Gastrocnemius medialis (tissue), 4 donors: ENCODE measurements around the gene IGFL2.

ENCODE experiments used
- POLR2A ChIP-seq, 2 donors: fragments of 450-650 bp; IDR thresholded peaks; one replicate each; pipeline ENCODE4 v1.6.1; 2017; ENCODE audit warnings: antibody characterized with exemption in 2 of 2, mild to moderate bottlenecking in 2 of 2, moderate library complexity in 2 of 2
- TF ChIP-seq, protein P1 (sequence below), 5 experiments: fragments of 450-650 bp in 3 of 5; fragments of 200-600 bp in 2 of 5; sonication (generic) in 2 of 5; IDR thresholded peaks in 4 of 5; conservative IDR thresholded peaks in 1 of 5; 1 replicate in 4 of 5; 2 replicates in 1 of 5; pipeline ENCODE4 v1.5.1; 2016 to 2019; ENCODE audit warnings: antibody characterized with exemption in 5 of 5, mild to moderate bottlenecking in 3 of 5, moderate library complexity in 3 of 5

- TF ChIP-seq, protein P1, sequence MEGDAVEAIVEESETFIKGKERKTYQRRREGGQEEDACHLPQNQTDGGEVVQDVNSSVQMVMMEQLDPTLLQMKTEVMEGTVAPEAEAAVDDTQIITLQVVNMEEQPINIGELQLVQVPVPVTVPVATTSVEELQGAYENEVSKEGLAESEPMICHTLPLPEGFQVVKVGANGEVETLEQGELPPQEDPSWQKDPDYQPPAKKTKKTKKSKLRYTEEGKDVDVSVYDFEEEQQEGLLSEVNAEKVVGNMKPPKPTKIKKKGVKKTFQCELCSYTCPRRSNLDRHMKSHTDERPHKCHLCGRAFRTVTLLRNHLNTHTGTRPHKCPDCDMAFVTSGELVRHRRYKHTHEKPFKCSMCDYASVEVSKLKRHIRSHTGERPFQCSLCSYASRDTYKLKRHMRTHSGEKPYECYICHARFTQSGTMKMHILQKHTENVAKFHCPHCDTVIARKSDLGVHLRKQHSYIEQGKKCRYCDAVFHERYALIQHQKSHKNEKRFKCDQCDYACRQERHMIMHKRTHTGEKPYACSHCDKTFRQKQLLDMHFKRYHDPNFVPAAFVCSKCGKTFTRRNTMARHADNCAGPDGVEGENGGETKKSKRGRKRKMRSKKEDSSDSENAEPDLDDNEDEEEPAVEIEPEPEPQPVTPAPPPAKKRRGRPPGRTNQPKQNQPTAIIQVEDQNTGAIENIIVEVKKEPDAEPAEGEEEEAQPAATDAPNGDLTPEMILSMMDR (IDR thresholded peaks at IDR 0.05 in 4 of 5, conservative IDR thresholded peaks at IDR 0.05 in 1 of 5): no peak
- no peak for TF ChIP-seq POLR2A (IDR thresholded peaks at IDR 0.05)
These were observed 22.6 kb upstream of the IGFL2 start for GRCh38 chr19:46125447-46125846.
